GM12864 (cell line): ENCODE results near the gene SIPA1L3.

Experiments
- DNase-seq: peaks from one replicate; pipeline ENCODE4 v3.0.0-alpha.2; 2011; ENCODE audit warnings: low read depth
- H3K4me3 ChIP-seq: 2 replicates; pipeline ENCODE4 v1.5.1; 2011; ENCODE audit warnings: mild to moderate bottlenecking, low read depth, low read length, control low read depth
- CTCF ChIP-seq: IDR thresholded peaks from 2 replicates; pipeline ENCODE4 v1.5.1; 2011; ENCODE audit warnings: low read depth, mild to moderate bottlenecking, moderate library complexity, low read length, control low read depth, inconsistent platforms; ENCODE audit errors: missing control alignments

The SIPA1L3 gene

GRCh38 chr19:38180071-38180470 lies 273.1 kb downstream of the SIPA1L3 start:
- no peak for DNase-seq
- no peak overlapping the region for H3K4me3 ChIP-seq
- no peak for TF ChIP-seq CTCF

GRCh38 chr19:38182536-38183210 lies 275.7 kb downstream of the SIPA1L3 start:
- H3K4me3 ChIP-seq = no peak overlapping the region
- DNase-seq = no peak

GRCh38 chr19:38183251-38183897 lies 276.4 kb downstream of the SIPA1L3 start:
- no peak overlapping the region for H3K4me3 ChIP-seq
- DNase-seq = no peak
- TF ChIP-seq CTCF = no peak

More at GRCh38 chr19:38182536-38183210, 275.7 kb downstream of the SIPA1L3 start:
- no peak for TF ChIP-seq CTCF

DNA sequence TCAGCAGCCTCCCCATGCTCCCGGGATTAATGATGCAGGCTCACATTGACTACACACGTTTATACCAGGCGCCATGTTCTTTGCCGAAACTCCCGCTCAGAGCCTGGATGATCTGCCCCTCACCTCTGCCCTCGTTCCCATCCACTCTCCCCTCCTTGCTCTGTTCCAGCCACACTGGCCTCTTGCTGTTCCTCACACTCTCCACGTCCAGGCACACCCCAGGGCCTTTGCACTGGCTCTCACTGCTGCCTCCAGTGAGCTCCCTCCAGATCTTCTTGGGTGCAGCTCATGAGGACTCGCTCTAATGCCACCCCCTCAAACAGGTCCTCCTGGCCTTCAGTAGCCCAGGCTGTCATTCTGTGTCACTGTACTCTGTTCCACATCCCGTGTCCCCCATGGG lies 277.8 kb downstream of the SIPA1L3 start:
- H3K4me3 ChIP-seq = no peak overlapping the region
- DNase-seq = no peak
- no peak for TF ChIP-seq CTCF

DNA sequence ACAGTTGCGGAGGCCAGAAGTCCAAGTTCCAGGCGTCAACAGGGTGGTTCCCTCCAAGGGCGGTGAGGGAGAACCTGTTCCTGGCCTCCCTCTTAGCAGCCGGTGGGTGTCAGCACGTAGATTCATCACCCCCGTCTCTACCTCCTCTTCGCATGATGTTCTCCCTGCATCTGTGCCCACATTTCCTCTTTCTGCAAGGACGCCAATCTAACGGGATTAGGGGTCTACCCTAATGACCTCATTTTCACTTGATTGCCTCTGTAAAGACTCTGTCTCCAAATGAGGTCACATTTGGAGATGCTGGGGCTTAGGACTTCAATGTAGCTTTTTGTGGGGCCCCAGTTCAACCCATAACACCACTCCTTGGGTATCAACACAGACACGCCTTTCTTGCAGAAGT lies 278.6 kb downstream of the SIPA1L3 start:
- no peak for TF ChIP-seq CTCF
- H3K4me3 ChIP-seq = no peak overlapping the region
- no peak for DNase-seq

DNA sequence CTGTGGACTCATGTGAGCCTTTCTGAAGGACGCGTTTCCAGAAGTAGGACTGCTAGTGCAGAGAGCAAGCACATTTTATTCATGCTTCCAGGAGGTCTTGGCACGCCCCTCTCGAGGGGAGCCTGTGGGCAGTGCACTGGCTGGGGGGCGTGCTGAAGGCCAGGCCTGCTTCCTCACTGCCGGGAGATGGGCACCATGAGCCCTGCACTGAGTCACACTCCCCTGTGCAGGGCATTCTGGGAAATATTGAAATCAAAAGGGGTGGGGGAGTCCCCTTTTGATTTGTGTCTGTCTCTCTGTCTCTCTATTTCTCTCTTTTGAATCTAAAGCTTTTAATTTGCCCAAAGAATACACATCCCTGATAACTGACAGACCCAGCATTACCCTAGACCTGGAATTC lies 283.1 kb downstream of the SIPA1L3 start:
- no peak for DNase-seq
- no peak overlapping the region for H3K4me3 ChIP-seq
- TF ChIP-seq CTCF = no peak

- no peak overlapping the region for H3K4me3 ChIP-seq
- DNase-seq = no peak
- no peak for TF ChIP-seq CTCF
Measured at GRCh38 chr19:38190793-38191192, 283.8 kb downstream of the SIPA1L3 start.
